Skin of body (tissue), 2 donors: ENCODE measurements around the gene TRAF5. TPM values are rescaled to one million over a fixed set of nuclear protein-coding genes. Genes with fewer than 3 reads are reported as not detected.

Source experiments
- DNase-seq: peaks from one replicate; lab custom pipeline; 2025; lab: John Stamatoyannopoulos, UW
- total RNA-seq: library from RNA; depleted of rRNA; stranded (reverse); fragments of >200 nt; gene quantifications from one replicate; pipeline ENCODE4 v1.2.3, GENCODE V29; 2014

Gene TRAF5
- total RNA-seq, 1 donor from 2014 or later: 15.2 TPM

GRCh38 chr1:211328084-211328694 is 1.6 kb downstream of the TRAF5 start:
- DNase-seq: no peak

GRCh38 chr1:211328866-211329475 is 2.3 kb downstream of the TRAF5 start:
- no peak for DNase-seq

- DNase-seq: no peak
Observed at GRCh38 chr1:211329764-211330201, 3.1 kb downstream of the TRAF5 start.

GRCh38 chr1:211330282-211330936 is 3.8 kb downstream of the TRAF5 start:
- no peak for DNase-seq

- DNase-seq: no peak
Observed at GRCh38 chr1:211331011-211331709, 4.5 kb downstream of the TRAF5 start.

GRCh38 chr1:211332036-211332616 is 5.5 kb downstream of the TRAF5 start:
- DNase-seq: no peak

- DNase-seq: no peak
Observed at GRCh38 chr1:211332830-211333229, 6.2 kb downstream of the TRAF5 start.

GRCh38 chr1:211333906-211334305 is 7.3 kb downstream of the TRAF5 start:
- DNase-seq: no peak

- DNase-seq: no peak
Observed at GRCh38 chr1:211334986-211335385, 8.4 kb downstream of the TRAF5 start.

- DNase-seq: no peak
Observed at GRCh38 chr1:211335522-211336157, 9.0 kb downstream of the TRAF5 start.

- DNase-seq: no peak
Observed at GRCh38 chr1:211336161-211336560, 9.5 kb downstream of the TRAF5 start.

- DNase-seq: no peak
Observed at GRCh38 chr1:211336775-211337174, 10.1 kb downstream of the TRAF5 start.

GRCh38 chr1:211337430-211338223 is 11.0 kb downstream of the TRAF5 start:
- no peak for DNase-seq

GRCh38 chr1:211338224-211338620 is 11.6 kb downstream of the TRAF5 start:
- DNase-seq: no peak

GRCh38 chr1:211339631-211340041 is 13.0 kb downstream of the TRAF5 start:
- no peak for DNase-seq

GRCh38 chr1:211340622-211341507 is 14.2 kb downstream of the TRAF5 start:
- DNase-seq: no peak

GRCh38 chr1:211341999-211342398 is 15.4 kb downstream of the TRAF5 start:
- DNase-seq: no peak

- no peak for DNase-seq
Observed at GRCh38 chr1:211343607-211344006, 17.0 kb downstream of the TRAF5 start.

- DNase-seq: no peak
Observed at GRCh38 chr1:211344152-211344618, 17.6 kb downstream of the TRAF5 start.
